GM21447 (cell line): ENCODE measurements around the gene U2AF2.

Experiments
- ATAC-seq: cut with Tn5 transposase; IDR thresholded peaks from one replicate; pipeline ENCODE4 v1.9.1; 2021; ENCODE audit not compliant: unreplicated experiment

U2AF2 gene

GRCh38 chr19:55643003-55643886 is 11.6 kb upstream of the U2AF2 start, which contains the start of gene ZNF581:
Gene ZNF581 (plus strand): TSS chr19:55643649. CDS start chr19:55644572, 923 bp downstream.
- ATAC-seq, result peak; percentile 31

DNA sequence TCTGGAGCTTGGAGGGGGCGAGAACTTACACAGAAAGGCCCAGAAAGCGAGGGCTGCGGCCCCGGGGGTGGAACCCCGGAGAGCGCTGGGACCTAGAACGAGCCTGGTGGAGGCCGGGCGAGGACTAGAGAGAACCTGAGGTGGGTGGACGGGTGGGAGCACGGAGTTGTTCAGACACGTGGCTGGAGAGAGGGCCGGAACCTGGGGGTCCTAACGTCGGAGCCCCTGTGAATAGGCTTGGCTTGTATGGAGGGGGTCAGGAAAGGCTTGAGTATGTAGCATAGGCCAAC is 11.0 kb upstream of the U2AF2 start:
- no peak for ATAC-seq

DNA sequence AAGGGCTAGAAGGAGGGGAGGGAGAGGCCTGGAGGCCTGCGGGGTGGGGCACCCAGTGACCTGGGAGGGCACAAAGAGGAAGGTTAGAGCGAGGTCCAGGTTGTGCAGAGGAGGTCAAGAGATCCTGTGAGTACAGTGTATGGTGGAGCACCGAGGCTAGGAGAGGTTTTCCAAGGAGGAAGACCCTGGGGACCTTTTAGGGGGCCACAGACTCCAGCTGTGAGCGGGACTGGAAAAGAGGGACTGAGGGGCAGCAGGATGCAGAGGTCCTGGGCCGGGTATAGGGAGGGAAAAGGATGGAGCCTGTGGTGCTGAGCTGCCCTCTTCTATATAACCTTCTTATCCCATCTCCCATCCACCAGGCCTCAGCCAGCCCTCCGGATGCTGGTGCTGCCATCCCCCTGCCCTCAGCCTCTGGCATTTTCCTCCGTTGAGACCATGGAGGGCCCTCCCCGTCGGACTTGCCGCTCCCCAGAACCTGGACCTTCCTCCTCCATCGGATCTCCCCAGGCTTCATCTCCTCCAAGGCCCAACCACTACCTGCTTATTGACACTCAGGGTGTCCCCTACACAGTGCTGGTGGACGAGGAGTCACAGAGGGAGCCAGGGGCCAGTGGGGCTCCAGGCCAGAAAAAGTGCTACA is 10.5 kb upstream of the U2AF2 start:
- ATAC-seq, result no peak

DNA sequence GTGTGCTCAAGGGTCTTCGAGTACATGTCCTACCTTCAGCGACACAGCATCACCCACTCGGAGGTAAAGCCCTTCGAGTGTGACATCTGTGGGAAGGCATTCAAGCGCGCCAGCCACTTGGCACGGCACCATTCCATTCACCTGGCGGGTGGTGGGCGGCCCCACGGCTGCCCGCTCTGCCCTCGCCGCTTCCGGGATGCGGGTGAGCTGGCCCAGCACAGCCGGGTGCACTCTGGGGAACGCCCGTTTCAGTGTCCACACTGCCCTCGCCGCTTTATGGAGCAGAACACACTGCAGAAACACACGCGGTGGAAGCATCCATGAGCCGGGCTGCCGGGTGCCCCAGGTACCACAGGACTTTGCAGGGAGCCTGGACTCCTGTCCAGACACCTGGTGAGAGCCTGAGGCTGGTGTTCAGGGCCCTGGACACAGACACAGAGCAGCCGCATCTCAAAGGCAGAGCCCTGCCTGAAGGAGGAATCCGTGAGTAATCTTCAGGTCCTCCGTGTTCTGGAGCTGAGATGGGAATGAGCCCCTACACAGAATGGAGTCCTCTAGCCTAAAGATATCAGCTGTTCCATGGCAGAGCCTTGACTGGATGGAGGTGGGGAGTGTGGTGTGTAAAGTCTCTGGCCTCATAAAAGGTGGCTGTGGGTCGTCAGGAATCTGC is 9.9 kb upstream of the U2AF2 start:
- no peak for ATAC-seq

DNA sequence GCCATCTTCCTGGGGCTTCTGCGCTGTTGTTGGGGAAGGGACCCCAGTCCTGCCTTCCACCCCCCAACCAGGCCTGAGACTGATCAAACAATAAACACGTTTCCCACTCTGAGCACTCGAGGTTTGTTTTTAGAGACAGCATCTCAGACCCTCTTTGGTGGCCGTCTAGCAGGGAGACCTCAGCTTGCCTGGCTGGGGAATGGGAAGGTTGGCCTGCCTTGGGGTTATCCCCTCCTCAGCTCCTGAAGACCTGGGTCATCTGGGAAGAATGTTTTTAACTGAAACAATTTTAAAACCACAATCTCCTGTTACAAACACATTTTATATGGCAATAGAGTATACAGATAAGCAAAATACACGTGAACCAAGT is 9.3 kb upstream of the U2AF2 start:
- ATAC-seq, result no peak

DNA sequence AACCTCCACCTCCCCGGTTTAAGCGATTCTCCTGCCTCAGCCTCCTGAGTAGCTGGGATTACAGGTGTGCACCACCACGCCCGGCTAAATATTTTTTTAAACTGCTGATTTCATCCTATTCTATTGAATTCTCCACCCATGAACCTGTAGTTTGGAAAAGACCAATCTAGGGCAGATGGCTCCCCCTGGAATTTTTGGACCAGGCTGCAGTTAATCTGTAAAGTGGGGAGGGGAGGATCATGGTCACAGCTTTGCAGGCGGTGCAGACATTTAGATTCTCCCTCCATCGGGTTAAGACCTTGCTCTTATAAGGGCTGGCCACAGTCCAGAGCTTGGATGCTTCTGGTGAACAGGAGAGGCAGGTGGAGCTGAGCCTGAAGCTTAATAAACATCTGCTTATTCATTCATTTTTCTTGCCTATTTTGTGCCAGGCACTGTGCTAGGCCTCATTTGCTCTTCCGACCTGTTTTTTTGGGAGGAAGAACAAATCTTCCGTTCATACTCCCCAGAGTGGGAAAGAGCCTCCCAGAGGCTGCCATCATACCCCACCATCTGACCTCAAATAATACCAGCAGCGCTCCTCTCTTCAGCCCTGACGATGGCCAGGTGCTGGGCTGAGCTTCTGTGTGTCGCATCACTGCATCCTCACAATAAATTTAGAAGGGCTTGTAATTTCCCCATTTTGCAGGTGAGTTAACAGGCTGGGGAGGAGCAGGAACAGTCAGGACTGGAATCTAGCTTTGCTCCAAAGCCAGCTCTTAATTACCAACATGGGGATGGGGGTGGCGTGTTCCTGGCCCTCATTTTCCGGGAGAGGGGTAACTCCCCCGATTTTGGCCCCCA is 7.7 kb upstream of the U2AF2 start:
- ATAC-seq, result no peak

GRCh38 chr19:55647732-55648584 is 6.9 kb upstream of the U2AF2 start, which contains the start of gene CCDC106:
Gene CCDC106 (plus strand): TSS chr19:55648212. CDS start chr19:55649047, 835 bp downstream.
- no peak for ATAC-seq

- ATAC-seq, result no peak
Observed at GRCh38 chr19:55648585-55649267, 6.1 kb upstream of the U2AF2 start.

GRCh38 chr19:55649268-55650125 is 5.3 kb upstream of the U2AF2 start:
- ATAC-seq, result no peak

DNA sequence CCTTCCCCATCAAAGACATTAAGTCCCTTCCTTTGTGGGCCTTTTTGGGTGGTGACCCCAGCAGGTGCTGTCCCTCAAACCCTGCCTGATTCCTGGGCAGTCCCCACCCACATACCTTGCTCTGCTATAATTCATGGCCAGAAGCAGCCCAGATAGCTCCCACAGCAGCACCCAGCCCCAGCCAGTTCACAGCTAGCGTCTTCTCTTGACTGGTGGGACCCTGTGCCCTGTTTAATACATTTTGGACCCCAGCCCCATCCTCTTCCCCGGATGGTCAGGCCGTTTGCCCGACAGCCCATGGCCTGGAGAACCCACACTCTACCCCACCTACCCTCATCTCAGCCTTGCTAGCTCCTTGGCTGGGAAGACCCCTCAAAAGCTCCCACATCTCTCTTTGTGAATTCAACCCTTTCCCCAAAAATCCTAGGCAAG is 4.7 kb upstream of the U2AF2 start:
- ATAC-seq, result no peak

GRCh38 chr19:55650602-55651230 is 4.1 kb upstream of the U2AF2 start:
- no peak for ATAC-seq

GRCh38 chr19:55651236-55651635 is 3.6 kb upstream of the U2AF2 start:
- ATAC-seq, result no peak

DNA sequence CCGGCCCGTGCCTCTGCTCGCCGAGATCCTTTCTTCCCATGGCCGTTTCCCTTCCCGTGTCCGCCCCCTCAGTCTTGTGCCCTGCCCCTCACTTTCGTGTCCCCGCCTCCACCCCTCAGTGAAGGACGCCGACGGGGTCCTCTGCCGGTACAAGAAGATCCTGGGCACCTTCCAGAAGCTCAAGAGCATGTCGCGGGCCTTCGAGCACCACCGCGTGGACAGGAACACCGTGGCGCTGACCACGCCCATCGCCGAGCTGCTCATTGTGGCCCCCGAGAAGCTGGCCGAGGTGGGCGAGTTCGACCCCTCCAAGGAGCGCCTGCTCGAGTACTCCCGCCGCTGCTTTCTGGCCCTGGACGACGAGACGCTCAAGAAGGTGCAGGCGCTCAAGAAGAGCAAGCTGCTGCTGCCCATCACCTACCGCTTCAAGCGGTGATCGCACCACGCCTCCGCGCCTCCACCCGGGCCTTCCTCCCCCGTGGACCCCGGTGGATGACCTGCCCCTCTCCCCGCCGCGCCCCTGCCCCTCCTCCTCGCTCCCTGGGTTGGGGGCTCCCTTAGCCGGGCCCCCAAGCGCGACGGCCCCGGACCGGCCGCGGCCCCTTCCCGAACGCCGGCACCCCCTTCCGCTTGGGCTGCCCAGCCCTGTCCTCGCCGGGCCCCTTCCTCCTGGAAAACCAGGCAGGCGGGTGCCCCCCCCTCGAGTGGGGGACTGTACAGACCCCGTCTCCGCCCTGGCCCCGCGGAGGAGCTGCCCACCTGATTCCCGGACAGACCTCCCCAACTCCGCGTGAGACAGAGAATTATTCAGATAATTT is 2.3 kb upstream of the U2AF2 start:
- ATAC-seq, result no peak

DNA sequence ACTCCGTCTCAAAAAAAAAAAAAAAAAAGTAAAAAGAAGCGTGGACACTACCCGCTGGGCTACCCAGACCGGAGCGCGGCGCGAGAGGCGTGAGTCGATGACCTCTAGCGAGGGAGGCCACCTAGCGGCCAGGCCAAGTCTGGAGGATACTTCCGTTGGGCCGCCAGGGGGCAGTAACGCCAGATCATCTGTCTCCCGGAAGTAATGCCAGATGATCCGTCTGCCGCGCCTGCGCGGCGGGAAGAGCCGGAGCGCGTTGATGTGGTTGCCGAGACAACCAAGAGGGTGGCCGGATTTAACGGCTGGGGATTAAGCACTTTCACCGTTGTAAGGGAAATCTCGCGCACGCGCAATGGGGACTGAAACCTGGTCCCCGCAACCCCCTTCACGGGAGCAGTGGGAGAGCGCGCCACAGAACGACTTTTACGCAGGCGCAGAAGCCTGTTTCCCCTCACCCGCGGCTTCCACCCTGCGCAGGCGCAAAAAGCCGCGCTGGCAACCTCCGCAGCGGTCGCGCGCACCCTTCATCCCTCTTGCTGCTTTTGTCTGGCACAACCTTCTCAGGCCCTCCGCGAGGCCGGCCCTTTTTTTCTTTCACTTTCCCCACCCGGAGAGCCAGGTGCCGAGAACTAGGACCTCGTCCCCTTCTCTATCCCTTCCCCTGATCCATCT is 1.0 kb upstream of the U2AF2 start:
- peak; percentile 41 for ATAC-seq

DNA sequence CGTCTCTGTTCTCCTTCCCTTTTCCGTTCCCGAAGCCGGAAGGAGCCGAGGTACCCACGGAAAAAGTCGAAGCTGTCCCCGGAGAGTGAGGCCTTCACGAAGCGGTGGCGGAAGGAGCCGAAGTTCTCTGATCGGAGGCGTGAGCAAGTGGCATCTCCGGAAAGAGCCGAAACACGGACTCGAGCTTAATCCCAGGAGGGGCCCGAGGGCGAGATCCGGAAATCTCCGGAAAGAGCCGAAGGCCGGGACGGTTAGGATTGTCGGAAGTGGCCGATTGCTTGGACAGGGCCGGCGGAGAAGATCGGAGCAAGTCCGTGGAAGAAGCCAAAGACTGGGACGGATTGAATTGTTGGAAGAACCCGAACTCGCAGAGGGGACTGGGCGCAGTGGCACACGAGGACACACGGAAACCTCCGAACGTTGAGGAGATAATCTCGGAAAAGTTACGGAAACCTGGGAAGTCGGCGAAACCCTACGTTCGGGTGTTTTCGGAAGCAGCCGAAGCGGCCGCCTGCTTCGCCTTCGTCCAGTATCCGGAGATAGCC is 440 bp upstream of the U2AF2 start:
- ATAC-seq, result peak; percentile 50

DNA sequence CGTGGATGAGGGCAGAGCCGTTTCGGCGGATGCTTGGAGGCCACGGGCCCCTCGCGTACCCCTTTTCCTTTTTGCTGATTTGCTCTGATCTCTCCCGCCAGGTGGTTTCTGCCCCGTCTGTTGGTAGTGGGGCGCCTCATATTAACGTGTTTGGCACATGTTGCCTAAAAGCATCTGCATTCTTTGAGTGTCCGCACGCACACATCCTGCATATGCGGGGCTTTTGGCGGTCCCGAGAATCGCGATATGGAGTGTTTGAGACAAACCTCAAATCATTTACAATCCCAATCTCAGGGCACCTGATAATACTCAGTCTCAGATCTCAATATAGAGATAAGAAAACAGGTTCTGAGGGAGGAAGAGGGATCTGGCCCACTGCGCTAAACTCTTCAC is 809 bp downstream of the U2AF2 start:
- ATAC-seq, result no peak
